Liver (tissue), 9 donors: ENCODE data around the gene DLX5. TPM values are rescaled to one million over a fixed set of nuclear protein-coding genes. Genes with fewer than 3 reads are reported as not detected.

Source experiments
- DNase-seq: peaks from one replicate; pipeline ENCODE4 v3.0.0-alpha.2; 2017; ENCODE audit warnings: low spot score
- H3K27ac ChIP-seq, 2 donors: one replicate each; pipeline ENCODE4 v1.7.0; 2013; ENCODE audit warnings: inconsistent platforms in 2 of 2, low read length in 2 of 2, control low read depth in 1 of 2, low read depth in 1 of 2, mild to moderate bottlenecking in 1 of 2
- H3K27me3 ChIP-seq, 4 donors: one replicate each; pipeline versions ENCODE4 v1.6.1 to v1.7.0; 2013; ENCODE audit warnings: low read length in 3 of 4, inconsistent platforms in 1 of 4, mild to moderate bottlenecking in 1 of 4, moderate library complexity in 1 of 4; ENCODE audit not compliant: control insufficient read depth in 4 of 4, insufficient read depth in 4 of 4
- H3K36me3 ChIP-seq, 4 donors: one replicate each; pipeline versions ENCODE4 v1.6.1 to v1.7.0; 2013; ENCODE audit warnings: low read length in 3 of 4, mild to moderate bottlenecking in 3 of 4, low read depth in 1 of 4, moderate library complexity in 1 of 4; ENCODE audit not compliant: control insufficient read depth in 4 of 4, insufficient read depth in 3 of 4
- H3K4me1 ChIP-seq, 4 donors: one replicate each; pipeline versions ENCODE4 v1.6.1 to v1.7.0; 2013; ENCODE audit warnings: low read length in 3 of 4, mild to moderate bottlenecking in 3 of 4, moderate library complexity in 1 of 4; ENCODE audit not compliant: control insufficient read depth in 4 of 4, insufficient read depth in 4 of 4
- H3K4me3 ChIP-seq, 3 donors: one replicate each; pipeline versions ENCODE4 v1.6.1 to v1.7.0; 2013; ENCODE audit warnings: low read length in 3 of 3, control low read depth in 1 of 3, low read depth in 1 of 3, mild to moderate bottlenecking in 1 of 3
- H3K9ac ChIP-seq, 2 donors: one replicate each; pipeline ENCODE4 v1.7.0; 2013; ENCODE audit warnings: low read length in 2 of 2, mild to moderate bottlenecking in 2 of 2, moderate library complexity in 2 of 2, control low read depth in 1 of 2, low read depth in 1 of 2
- H3K9me3 ChIP-seq, 4 donors: one replicate each; pipeline versions ENCODE4 v1.6.1 to v1.7.0; 2013; ENCODE audit warnings: low read length in 3 of 4; ENCODE audit not compliant: control insufficient read depth in 4 of 4
- ATF3 ChIP-seq: IDR thresholded peaks from 2 replicates; pipeline ENCODE4 v1.6.1; 2016; ENCODE audit warnings: antibody characterized with exemption
- CTCF ChIP-seq: fragments of 150-350 bp; IDR thresholded peaks from 2 replicates; pipeline ENCODE4 v1.5.1; 2017; ENCODE audit warnings: improper control_type of control experiment, low read depth, low read length; ENCODE audit not compliant: missing input control
- EGR1 ChIP-seq, 2 donors: IDR thresholded peaks; 2 replicates each; pipeline ENCODE4 v1.6.1; 2016 to 2018; ENCODE audit warnings: antibody characterized with exemption in 2 of 2, low read depth in 2 of 2
- FOXA1 ChIP-seq: IDR thresholded peaks from 2 replicates; pipeline ENCODE4 v1.6.1; 2016; ENCODE audit warnings: antibody characterized with exemption
- FOXA2 ChIP-seq: IDR thresholded peaks from 2 replicates; pipeline ENCODE4 v1.6.1; 2016; ENCODE audit warnings: antibody characterized with exemption
- GABPA ChIP-seq, 2 donors: IDR thresholded peaks in 1 of 2; conservative IDR thresholded peaks in 1 of 2; 2 replicates each; pipeline ENCODE4 v1.6.1; 2016; ENCODE audit warnings: antibody characterized with exemption in 2 of 2, mild to moderate bottlenecking in 1 of 2, moderate library complexity in 1 of 2
- HNF4A ChIP-seq, 2 donors: conservative IDR thresholded peaks; 2 replicates each; pipeline ENCODE4 v1.6.1; 2016; ENCODE audit warnings: antibody characterized with exemption in 2 of 2, mild to moderate bottlenecking in 2 of 2
- HNF4G ChIP-seq: IDR thresholded peaks from 2 replicates; pipeline ENCODE4 v1.6.1; 2016; ENCODE audit warnings: antibody characterized with exemption
- JUND ChIP-seq, 2 donors: IDR thresholded peaks; 2 replicates each; pipeline ENCODE4 v1.6.1; 2016; ENCODE audit warnings: antibody characterized with exemption in 2 of 2
- MAX ChIP-seq: IDR thresholded peaks from 2 replicates; pipeline ENCODE4 v1.6.1; 2016; ENCODE audit warnings: antibody characterized with exemption
- NR2F2 ChIP-seq: IDR thresholded peaks from 2 replicates; pipeline ENCODE4 v1.6.1; 2016; ENCODE audit warnings: antibody characterized with exemption
- RAD21 ChIP-seq, 2 donors: IDR thresholded peaks; 2 replicates each; pipeline ENCODE4 v1.6.1; 2016; ENCODE audit warnings: antibody characterized with exemption in 2 of 2, mild to moderate bottlenecking in 2 of 2
- REST ChIP-seq: IDR thresholded peaks from 2 replicates; pipeline ENCODE4 v1.6.1; 2016; ENCODE audit warnings: antibody characterized with exemption, mild to moderate bottlenecking
- RXRA ChIP-seq, 2 donors: IDR thresholded peaks; 2 replicates each; pipeline ENCODE4 v1.6.1; 2017 to 2018; ENCODE audit warnings: antibody characterized with exemption in 2 of 2, mild to moderate bottlenecking in 1 of 2
- SP1 ChIP-seq: IDR thresholded peaks from 2 replicates; pipeline ENCODE4 v1.6.1; 2018; ENCODE audit warnings: antibody characterized with exemption, mild to moderate bottlenecking
- TAF1 ChIP-seq: conservative IDR thresholded peaks from 2 replicates; pipeline ENCODE4 v1.6.1; 2016; ENCODE audit warnings: antibody characterized with exemption, mild to moderate bottlenecking
- YY1 ChIP-seq: IDR thresholded peaks from 2 replicates; pipeline ENCODE4 v1.6.1; 2016; ENCODE audit warnings: antibody characterized with exemption, mild to moderate bottlenecking
- ZBTB33 ChIP-seq: IDR thresholded peaks from 2 replicates; pipeline ENCODE4 v1.6.1; 2016; ENCODE audit warnings: antibody characterized with exemption
- WGBS: extraction: QIAGEN DNeasy Blood & Tissue Kit; methylation state at CpG from one replicate; pipeline ENCODE4 v1.1.7; 2013; 5-methylcytosine and 5-hydroxymethylcytosine counted together
- polyA plus RNA-seq, 2 donors: library from polyadenylated mRNA; stranded (reverse) in 1 of 2; unstranded in 1 of 2; fragments of 200-250 nt in 1 of 2; fragments of >200 nt in 1 of 2; fragmentation: Nextera tagmentation in 1 of 2; extraction: Ambion mirVana in 1 of 2; gene quantifications; one replicate each; pipeline versions ENCODE4 v1.2.1 to v1.2.3, GENCODE V29; 2013 to 2015
- total RNA-seq, 2 donors: library from RNA; depleted of rRNA; stranded (reverse); fragments of >200 nt; gene quantifications; one replicate each; pipeline ENCODE4 v1.2.3, GENCODE V29; 2014
- donor health status: healthy.
- donor health status: healthy.
- donor health status: healthy.
- donor health status: healthy.
- donor health status: healthy.

The DLX5 gene
- total and polyA plus RNA-seq, 4 donors: not detected

- TF ChIP-seq MAX: no peak
- no peak for TF ChIP-seq RAD21 (IDR thresholded peaks at IDR 0.05)
Measured at GRCh38 chr7:97021747-97022490, 2.7 kb downstream of the DLX5 start (continued).

- WGBS: 7% methylated on average over 67 of the region's 67 CpGs
- Histone ChIP-seq H3K27ac (no peak overlapping the region), H3K9ac (no peak overlapping the region), H3K36me3 (no peaks in the 10 kb centered on the region), H3K27me3 (peaks cover 3 to 42% (median 21%) of the 10 kb centered on the region in 4 donors), H3K9me3 (peaks cover 0 to 8% (median 1%) of the 10 kb centered on the region in 4 donors), H3K4me3 (no peak overlapping the region), H3K4me1 (peaks cover 12 to 41% (median 23%) of the 10 kb centered on the region in 4 donors)
- DNase-seq: no peak
- TF ChIP-seq CTCF (no peak), SP1 (no peak), HNF4G (no peak), MAX (no peak), NR2F2 (no peak), RAD21 (IDR thresholded peaks at IDR 0.05) (no peak), TAF1 (no peak), JUND (IDR thresholded peaks at IDR 0.05) (no peak), ZBTB33 (no peak), GABPA (IDR thresholded peaks at IDR 0.05 in 1 of 2, conservative IDR thresholded peaks at IDR 0.05 in 1 of 2) (no peak), EGR1 (IDR thresholded peaks at IDR 0.05; ENCODE audit: low read depth in 2 of 2) (no peak), FOXA2 (no peak), YY1 (no peak), HNF4A (conservative IDR thresholded peaks at IDR 0.05) (no peak), RXRA (IDR thresholded peaks at IDR 0.05) (no peak), REST (no peak), ATF3 (no peak), FOXA1 (no peak)
Measured at GRCh38 chr7:97020996-97021746, 3.5 kb downstream of the DLX5 start.
